Measurements from ENCODE around the gene SPATA18. TPM values are rescaled to one million over a fixed set of nuclear protein-coding genes. Genes with fewer than 3 reads are reported as not detected.

SPATA18 gene
- total RNA-seq, 4 donors from 2014 or later, result 0.46 to 2.6 (median 1.5) TPM

- no peaks in the 10 kb centered on the region for H3K4me1 ChIP-seq
Observed at GRCh38 chr4:52098618-52099017, 47.5 kb downstream of the SPATA18 start.

GRCh38 chr4:52099860-52100461 is 48.9 kb downstream of the SPATA18 start:
- TF ChIP-seq, protein P1, sequence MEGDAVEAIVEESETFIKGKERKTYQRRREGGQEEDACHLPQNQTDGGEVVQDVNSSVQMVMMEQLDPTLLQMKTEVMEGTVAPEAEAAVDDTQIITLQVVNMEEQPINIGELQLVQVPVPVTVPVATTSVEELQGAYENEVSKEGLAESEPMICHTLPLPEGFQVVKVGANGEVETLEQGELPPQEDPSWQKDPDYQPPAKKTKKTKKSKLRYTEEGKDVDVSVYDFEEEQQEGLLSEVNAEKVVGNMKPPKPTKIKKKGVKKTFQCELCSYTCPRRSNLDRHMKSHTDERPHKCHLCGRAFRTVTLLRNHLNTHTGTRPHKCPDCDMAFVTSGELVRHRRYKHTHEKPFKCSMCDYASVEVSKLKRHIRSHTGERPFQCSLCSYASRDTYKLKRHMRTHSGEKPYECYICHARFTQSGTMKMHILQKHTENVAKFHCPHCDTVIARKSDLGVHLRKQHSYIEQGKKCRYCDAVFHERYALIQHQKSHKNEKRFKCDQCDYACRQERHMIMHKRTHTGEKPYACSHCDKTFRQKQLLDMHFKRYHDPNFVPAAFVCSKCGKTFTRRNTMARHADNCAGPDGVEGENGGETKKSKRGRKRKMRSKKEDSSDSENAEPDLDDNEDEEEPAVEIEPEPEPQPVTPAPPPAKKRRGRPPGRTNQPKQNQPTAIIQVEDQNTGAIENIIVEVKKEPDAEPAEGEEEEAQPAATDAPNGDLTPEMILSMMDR (IDR thresholded peaks at IDR 0.05 in 4 of 5, conservative IDR thresholded peaks at IDR 0.05 in 1 of 5), result no peak
- no peak for TF ChIP-seq POLR2A (IDR thresholded peaks at IDR 0.05)
- no peaks in the 10 kb centered on the region for H3K4me1 ChIP-seq
- intact Hi-C loops (cut with DNase I; ENCODE audit: low total_unique reads) (no loop called here), in situ Hi-C loops (cut with MboI; ENCODE audit: low sequenced_read_pairs in 4 of 4) (loop anchor here in 1 of 4 donors (25.0 kb wide), 1 partner anchor 887 kb away; no protein-coding TSS in a partner anchor)
- no peak overlapping the region for H3K4me3 ChIP-seq
- no peak overlapping the region for H3K27ac ChIP-seq
- DNase-seq, result no peak
- no peaks in the 10 kb centered on the region for H3K9me3 ChIP-seq
- ATAC-seq, result no peak
- no peaks in the 10 kb centered on the region for H3K27me3 ChIP-seq
- H3K36me3 ChIP-seq, result no peaks in the 10 kb centered on the region

More at GRCh38 chr4:52098618-52099017, 47.5 kb downstream of the SPATA18 start:
- H3K4me3 ChIP-seq, result no peak overlapping the region
- in situ Hi-C loops (cut with MboI; ENCODE audit: low sequenced_read_pairs in 4 of 4) (no loop called here), intact Hi-C loops (cut with DNase I; ENCODE audit: low total_unique reads) (no loop called here)
- DNase-seq (no peak), ATAC-seq (no peak)
- no peaks in the 10 kb centered on the region for H3K27me3 ChIP-seq
- H3K9me3 ChIP-seq, result no peaks in the 10 kb centered on the region
- TF ChIP-seq, protein P1 (IDR thresholded peaks at IDR 0.05 in 4 of 5, conservative IDR thresholded peaks at IDR 0.05 in 1 of 5), result no peak
- no peak for TF ChIP-seq POLR2A (IDR thresholded peaks at IDR 0.05)
- H3K36me3 ChIP-seq, result no peaks in the 10 kb centered on the region
- no peak overlapping the region for H3K27ac ChIP-seq

GRCh38 chr4:52102587-52102986 is 51.5 kb downstream of the SPATA18 start:
- in situ Hi-C loops (cut with MboI; ENCODE audit: low sequenced_read_pairs in 4 of 4), result loop anchor here in 1 of 4 donors (25.0 kb wide), 1 partner anchor 885 kb away; no protein-coding TSS in a partner anchor
- Histone ChIP-seq H3K27ac (no peak overlapping the region), H3K36me3 (no peaks in the 10 kb centered on the region), H3K4me3 (no peak overlapping the region), H3K9me3 (no peaks in the 10 kb centered on the region), H3K4me1 (peaks cover 7 to 16% of the 10 kb centered on the region in 2 donors), H3K27me3 (no peaks in the 10 kb centered on the region)
- ATAC-seq, result no peak
- intact Hi-C loops (cut with DNase I; ENCODE audit: low total_unique reads), result no loop called here
- TF ChIP-seq, protein P1 (IDR thresholded peaks at IDR 0.05 in 4 of 5, conservative IDR thresholded peaks at IDR 0.05 in 1 of 5), result no peak
- no peak for DNase-seq

DNA sequence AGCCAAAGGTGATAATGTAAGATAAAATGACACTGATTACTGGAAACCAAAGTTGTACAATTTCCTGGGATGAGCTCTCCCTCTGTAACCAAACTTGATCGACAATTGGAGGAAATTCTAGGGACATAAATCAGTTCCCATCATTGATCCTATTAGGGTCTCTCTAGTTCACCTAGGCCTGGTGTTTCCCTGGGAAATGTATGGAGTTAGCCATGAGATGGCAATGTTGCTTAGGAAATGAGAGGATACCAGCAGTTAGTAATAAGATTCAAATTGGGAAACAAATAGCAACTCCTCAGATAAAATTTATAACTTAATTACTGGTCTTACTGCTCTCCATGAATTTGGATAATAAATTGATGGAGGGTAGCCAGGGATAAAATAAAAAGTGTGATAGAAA is 52.2 kb downstream of the SPATA18 start:
- no peak for ATAC-seq
- intact Hi-C loops (cut with DNase I; ENCODE audit: low total_unique reads) (no loop called here), in situ Hi-C loops (cut with MboI; ENCODE audit: low sequenced_read_pairs in 4 of 4) (loop anchor here in 1 of 4 donors (25.0 kb wide), 1 partner anchor 884 kb away; no protein-coding TSS in a partner anchor)
- no peak overlapping the region for H3K27ac ChIP-seq
- no peaks in the 10 kb centered on the region for H3K27me3 ChIP-seq
- peaks cover 7 to 17% of the 10 kb centered on the region in 2 donors for H3K4me1 ChIP-seq
- DNase-seq, result no peak
- no peaks in the 10 kb centered on the region for H3K9me3 ChIP-seq
- H3K4me3 ChIP-seq, result no peak overlapping the region
- no peaks in the 10 kb centered on the region for H3K36me3 ChIP-seq
- TF ChIP-seq POLR2A (IDR thresholded peaks at IDR 0.05), result no peak
- TF ChIP-seq, protein P1 (IDR thresholded peaks at IDR 0.05 in 4 of 5, conservative IDR thresholded peaks at IDR 0.05 in 1 of 5), result no peak
